ENCODE results near the gene TAS1R3. TPM values are rescaled to one million over a fixed set of nuclear protein-coding genes. Genes with fewer than 3 reads are reported as not detected.

TAS1R3 gene
- total and polyA plus RNA-seq, 12 donors, result 0.16 to 3.1 (median 0.37) TPM

DNA sequence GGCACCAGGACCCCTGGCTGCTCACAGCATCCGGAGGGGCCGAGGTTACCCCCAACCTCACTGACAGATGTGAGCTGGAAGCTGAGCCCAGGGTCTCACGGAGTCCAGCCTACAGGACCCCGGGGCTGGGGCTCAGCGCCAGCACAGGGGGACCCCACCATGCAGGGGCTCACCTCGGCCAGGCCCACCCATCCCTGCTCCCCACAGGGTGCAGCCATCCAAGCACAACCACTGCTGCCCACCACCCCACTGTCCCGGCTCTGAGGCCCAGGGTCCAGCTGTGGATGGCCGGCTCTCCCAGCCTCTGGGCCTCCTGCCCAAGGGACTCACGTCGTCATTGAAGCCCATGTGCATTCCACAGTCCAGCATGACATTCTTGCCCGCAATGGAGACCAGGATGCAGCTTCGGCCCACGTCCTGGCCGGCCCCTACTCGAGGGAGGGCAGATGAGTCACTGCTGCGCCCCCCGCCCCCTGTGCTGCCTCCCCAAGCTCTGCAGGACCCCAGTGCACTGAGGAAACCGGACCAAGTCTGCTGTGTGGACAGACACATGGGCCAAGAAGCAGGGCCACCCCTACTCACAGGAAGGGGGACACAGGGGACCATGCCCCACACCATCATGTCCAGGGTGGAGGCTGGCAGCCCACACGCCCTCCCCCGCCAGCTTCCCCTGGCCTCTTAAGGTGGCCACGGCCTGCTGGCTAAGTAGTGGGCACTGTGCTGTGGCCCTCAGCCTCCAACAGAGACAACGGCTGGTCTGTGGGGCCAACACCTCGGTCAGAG is 10.2 kb upstream of the TAS1R3 start:
- ATAC-seq (no peak), DNase-seq (no peak)
- H3K4me3 ChIP-seq, result no peak overlapping the region
- 69 to 73% methylated on average over 23 of the region's 23 CpGs for WGBS, 2 donors
- no peaks in the 10 kb centered on the region for H3K9me3 ChIP-seq
- H3K27ac ChIP-seq, result peak overlapping the region in 2 of 10 donors; percentile 4 to 10
- H3K4me1 ChIP-seq, result peaks cover 5 to 62% (median 47%) of the 10 kb centered on the region in 9 donors
- intact Hi-C loops (cut with DNase I), result no loop called here
- no peaks in the 10 kb centered on the region for H3K27me3 ChIP-seq
- no peak for TF ChIP-seq CTCF (IDR thresholded peaks at IDR 0.05)
- peaks cover 0 to 62% (median 17%) of the 10 kb centered on the region in 9 donors for H3K36me3 ChIP-seq

GRCh38 chr1:1321477-1321876 is 9.6 kb upstream of the TAS1R3 start:
- 87 to 89% methylated on average over 8 of the region's 8 CpGs for WGBS, 2 donors
- DNase-seq, result no peak
- peak overlapping the region in 2 of 10 donors; percentile 4 to 10 for H3K27ac ChIP-seq

GRCh38 chr1:1322418-1322817 is 8.7 kb upstream of the TAS1R3 start:
- Histone ChIP-seq H3K27ac (no peak overlapping the region), H3K4me3 (no peak overlapping the region), H3K9me3 (no peaks in the 10 kb centered on the region), H3K4me1 (peaks cover 11 to 77% (median 51%) of the 10 kb centered on the region in 9 donors), H3K36me3 (peaks cover 0 to 54% (median 15%) of the 10 kb centered on the region in 9 donors), H3K27me3 (no peaks in the 10 kb centered on the region)
- ATAC-seq (no peak), DNase-seq (no peak)
- intact Hi-C loops (cut with DNase I), result no loop called here
- no peak for TF ChIP-seq CTCF (IDR thresholded peaks at IDR 0.05)
- WGBS, 2 donors, result 86 to 87% methylated on average over 10 to 14 of the region's 14 CpGs

More at GRCh38 chr1:1321477-1321876, 9.6 kb upstream of the TAS1R3 start:
- no peaks in the 10 kb centered on the region for H3K9me3 ChIP-seq
- H3K27me3 ChIP-seq, result no peaks in the 10 kb centered on the region
- H3K4me3 ChIP-seq, result no peak overlapping the region
- intact Hi-C loops (cut with DNase I), result no loop called here
- H3K4me1 ChIP-seq, result peaks cover 10 to 69% (median 53%) of the 10 kb centered on the region in 9 donors
- no peak for TF ChIP-seq CTCF (IDR thresholded peaks at IDR 0.05)
- peaks cover 0 to 56% (median 13%) of the 10 kb centered on the region in 9 donors for H3K36me3 ChIP-seq
- no peak for ATAC-seq

DNA sequence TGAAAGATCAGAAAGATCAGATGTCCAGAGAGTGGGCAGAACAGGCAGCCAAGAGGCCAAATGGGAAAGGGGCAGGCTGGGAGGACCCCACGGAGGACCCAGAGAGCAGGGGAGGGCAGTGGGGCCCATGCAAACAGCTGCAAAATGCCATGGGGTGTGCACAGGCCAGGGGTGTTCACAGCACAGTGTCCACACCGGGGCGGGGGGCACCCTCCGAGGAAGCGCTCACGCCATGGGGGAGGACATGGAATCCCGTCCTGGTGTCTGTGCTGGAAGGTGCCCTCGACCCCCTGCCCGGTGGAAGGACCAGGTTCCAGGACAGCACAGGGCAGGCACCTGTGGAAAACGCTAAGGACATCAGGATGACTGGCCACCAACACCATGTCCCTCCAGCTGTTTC is 8.1 kb upstream of the TAS1R3 start:
- peak overlapping the region in 1 of 10 donors; percentile 3 for H3K4me3 ChIP-seq
- H3K4me1 ChIP-seq, result peaks cover 11 to 77% (median 48%) of the 10 kb centered on the region in 9 donors
- no peak for TF ChIP-seq CTCF (IDR thresholded peaks at IDR 0.05)
- WGBS, 2 donors, result 88 to 92% methylated on average over 10 of the region's 10 CpGs
- peaks cover 0 to 54% (median 20%) of the 10 kb centered on the region in 9 donors for H3K36me3 ChIP-seq
- no peaks in the 10 kb centered on the region for H3K27me3 ChIP-seq
- intact Hi-C loops (cut with DNase I), result no loop called here
- no peak for DNase-seq
- H3K27ac ChIP-seq, result no peak overlapping the region
- ATAC-seq, result no peak
- H3K9me3 ChIP-seq, result no peaks in the 10 kb centered on the region
